H1 (cell line): ENCODE measurements around the gene CRYBA4. TPM values are rescaled to one million over a fixed set of nuclear protein-coding genes. Genes with fewer than 3 reads are reported as not detected.

Experiments
- CTCF ChIA-PET: fragments of 300-600 bp; sonication (Branson Sonifier 250); formaldehyde crosslinking; loops from one replicate; lab custom pipeline; 2021; ENCODE audit not compliant: partially characterized antibody; lab: Charles Lee
- POLR2A ChIA-PET: fragments of 300-600 bp; sonication (Branson Sonifier 250); formaldehyde crosslinking; loops from one replicate; lab custom pipeline; 2021; ENCODE audit warnings: inconsistent platforms; ENCODE audit not compliant: partially characterized antibody; lab: Charles Lee
- DNase-seq, 2 experiments: peaks; one replicate each; pipeline versions ENCODE4 v3.0.0 to v3.0.0-alpha.2; 2010 to 2022; ENCODE audit warnings: low spot score in 2 of 2, low read depth in 1 of 2, mixed read lengths in 1 of 2
- FAIRE-seq: peaks from 2 replicates; lab custom pipeline; 2011; peaks lifted over from hg19 to GRCh38; lab: Jason Lieb, UNC
- H2AFZ ChIP-seq: 2 replicates; pipeline ENCODE4 v1.8.1; 2012; ENCODE audit warnings: low read length, inconsistent platforms
- H2AK5ac ChIP-seq: 2 replicates; pipeline ENCODE4 v1.6.1; 2013; ENCODE audit warnings: low read depth, low read length
- H2BK120ac ChIP-seq: replicated peaks from 2 replicates; pipeline ENCODE3; 2013; ENCODE audit warnings: low read depth, low read length, inconsistent platforms
- H2BK12ac ChIP-seq: 2 replicates; pipeline ENCODE4 v1.6.1; 2013; ENCODE audit warnings: low read depth, low read length
- H2BK15ac ChIP-seq: 2 replicates; pipeline ENCODE4 v1.6.1; 2013; ENCODE audit warnings: low read length
- H2BK20ac ChIP-seq: 2 replicates; pipeline ENCODE4 v1.6.1; 2013; ENCODE audit warnings: low read length
- H2BK5ac ChIP-seq: 2 replicates; pipeline ENCODE4 v1.6.1; 2013; ENCODE audit warnings: low read depth, low read length
- H3K14ac ChIP-seq: 2 replicates; pipeline ENCODE4 v1.6.1; 2013; ENCODE audit warnings: inconsistent platforms; ENCODE audit not compliant: insufficient read length
- H3K18ac ChIP-seq: 2 replicates; pipeline ENCODE4 v1.6.1; 2013; ENCODE audit warnings: low read length; ENCODE audit errors: extremely low read depth
- H3K23ac ChIP-seq: 2 replicates; pipeline ENCODE4 v1.6.1; 2013; ENCODE audit warnings: inconsistent platforms; ENCODE audit not compliant: insufficient read length
- H3K23me2 ChIP-seq: 2 replicates; pipeline ENCODE4 v1.6.1; 2013; ENCODE audit warnings: low read depth, low read length
- H3K27ac ChIP-seq: 2 replicates; pipeline ENCODE4 v1.6.1; 2011; ENCODE audit warnings: low read depth, low read length, inconsistent platforms
- H3K27me3 ChIP-seq, 4 experiments: replicated peaks in 1 of 4; 1 replicate in 1 of 4; 2 replicates in 3 of 4; pipeline versions ENCODE4 v1.6.1 to v1.8.1; 2011 to 2013; ENCODE audit warnings: low read length in 3 of 4, mild to moderate bottlenecking in 3 of 4, inconsistent platforms in 2 of 4, mixed read lengths in 2 of 4, moderate library complexity in 1 of 4; ENCODE audit not compliant: control insufficient read depth in 3 of 4, insufficient read depth in 3 of 4; ENCODE audit errors: extremely low read depth in 1 of 4
- H3K36me3 ChIP-seq, 4 experiments: 2 replicates each; pipeline versions ENCODE4 v1.6.1 to v1.8.1; 2011 to 2013; ENCODE audit warnings: mild to moderate bottlenecking in 4 of 4, low read length in 3 of 4, moderate library complexity in 2 of 4, control low read depth in 1 of 4, inconsistent platforms in 1 of 4; ENCODE audit not compliant: insufficient read depth in 4 of 4, control insufficient read depth in 2 of 4
- H3K4ac ChIP-seq: replicated peaks from 2 replicates; pipeline ENCODE3; 2013; ENCODE audit warnings: low read length, low read depth, mixed read lengths, inconsistent platforms; ENCODE audit not compliant: insufficient read length
- H3K4me1 ChIP-seq, 4 experiments: replicated peaks in 1 of 4; 1 replicate in 1 of 4; 2 replicates in 3 of 4; pipeline versions ENCODE4 v1.6.1 to v1.8.1; 2011 to 2013; ENCODE audit warnings: low read length in 3 of 4, inconsistent platforms in 2 of 4, mixed read lengths in 1 of 4; ENCODE audit not compliant: insufficient read depth in 4 of 4, control insufficient read depth in 3 of 4
- H3K4me2 ChIP-seq, 2 experiments: 2 replicates each; pipeline versions ENCODE4 v1.6.1 to v1.8.1; 2011 to 2013; ENCODE audit warnings: low read depth in 2 of 2, low read length in 2 of 2, control low read depth in 1 of 2, inconsistent platforms in 1 of 2, mild to moderate bottlenecking in 1 of 2; ENCODE audit not compliant: insufficient read depth in 1 of 2
- H3K4me3 ChIP-seq, 4 experiments: fragments of 200-600, 300-600 bp in 1 of 4; sonication (generic), shearing (Covaris generic), sonication (Bioruptor Twin) in 1 of 4; 2 replicates each; pipeline versions ENCODE4 v1.5.1 to v1.8.1; 2011 to 2016; ENCODE audit warnings: low read length in 4 of 4, low read depth in 3 of 4, control low read depth in 2 of 4, inconsistent platforms in 2 of 4, mild to moderate bottlenecking in 2 of 4, mixed read lengths in 1 of 4, moderate library complexity in 1 of 4; ENCODE audit not compliant: insufficient read depth in 2 of 4; ENCODE audit errors: extremely low read depth in 1 of 4
- H3K56ac ChIP-seq: replicated peaks from 2 replicates; pipeline ENCODE3; 2013; ENCODE audit warnings: low read depth, mild to moderate bottlenecking, mixed read lengths, low read length, inconsistent platforms; ENCODE audit not compliant: insufficient read length
- H3K79me1 ChIP-seq: 2 replicates; pipeline ENCODE4 v1.6.1; 2013; ENCODE audit warnings: low read depth, low read length, control low read depth
- H3K79me2 ChIP-seq, 2 experiments: 2 replicates each; pipeline versions ENCODE4 v1.6.1 to v1.8.1; 2012 to 2013; ENCODE audit warnings: low read length in 2 of 2, mild to moderate bottlenecking in 2 of 2, inconsistent platforms in 1 of 2; ENCODE audit not compliant: insufficient read depth in 2 of 2, control insufficient read depth in 1 of 2
- H3K9ac ChIP-seq, 4 experiments: replicated peaks in 1 of 4; 1 replicate in 1 of 4; 2 replicates in 3 of 4; pipeline versions ENCODE4 v1.6.1 to v1.8.1; 2011 to 2013; ENCODE audit warnings: low read depth in 3 of 4, low read length in 3 of 4, control low read depth in 2 of 4, mild to moderate bottlenecking in 2 of 4, moderate library complexity in 2 of 4, inconsistent platforms in 1 of 4; ENCODE audit errors: extremely low read depth in 1 of 4
- H3K9me3 ChIP-seq, 2 experiments: 2 replicates each; pipeline versions ENCODE4 v1.6.1 to v1.8.1; 2012 to 2013; ENCODE audit warnings: mild to moderate bottlenecking in 2 of 2, moderate library complexity in 2 of 2, control low read depth in 1 of 2, inconsistent platforms in 1 of 2, low read depth in 1 of 2, low read length in 1 of 2, mixed read lengths in 1 of 2; ENCODE audit not compliant: insufficient read depth in 2 of 2
- H4K20me1 ChIP-seq, 2 experiments: replicated peaks in 1 of 2; 2 replicates each; pipeline versions ENCODE3 to v1.8.1; 2011 to 2013; ENCODE audit warnings: inconsistent platforms in 2 of 2, low read length in 2 of 2, mild to moderate bottlenecking in 1 of 2; ENCODE audit not compliant: insufficient read depth in 2 of 2, control insufficient read depth in 1 of 2
- H4K5ac ChIP-seq: 2 replicates; pipeline ENCODE4 v1.6.1; 2013; ENCODE audit warnings: low read length, low read depth, mixed read lengths, inconsistent platforms; ENCODE audit not compliant: insufficient read length
- H4K8ac ChIP-seq: 2 replicates; pipeline ENCODE4 v1.8.0; 2013; ENCODE audit warnings: mild to moderate bottlenecking, moderate library complexity, low read length, inconsistent platforms; ENCODE audit not compliant: insufficient read depth; ENCODE audit errors: extremely low read depth
- H4K91ac ChIP-seq: replicated peaks from 2 replicates; pipeline ENCODE3; 2013; ENCODE audit warnings: low read length, mixed read lengths, inconsistent platforms; ENCODE audit not compliant: insufficient read length
- BCL11A ChIP-seq, 2 experiments: IDR thresholded peaks; one replicate each; pipeline ENCODE4 v1.6.1; 2011; ENCODE audit warnings: low read depth in 2 of 2, low read length in 2 of 2, mild to moderate bottlenecking in 2 of 2
- CREB1 ChIP-seq: IDR thresholded peaks from 2 replicates; pipeline ENCODE4 v1.6.1; 2012; ENCODE audit warnings: inconsistent platforms
- JUN ChIP-seq: IDR thresholded peaks from 2 replicates; pipeline ENCODE4 v1.6.1; 2011; ENCODE audit warnings: low read depth, mild to moderate bottlenecking, improper control_type of control experiment, low read length
- JUND ChIP-seq: IDR thresholded peaks from 2 replicates; pipeline ENCODE4 v1.6.1; 2011; ENCODE audit warnings: mild to moderate bottlenecking, improper control_type of control experiment, low read length
- MAFK ChIP-seq: IDR thresholded peaks from 2 replicates; pipeline ENCODE4 v1.6.1; 2012; ENCODE audit warnings: low read depth, mild to moderate bottlenecking, improper control_type of control experiment, low read length
- NANOG ChIP-seq: IDR thresholded peaks from 2 replicates; pipeline ENCODE4 v1.6.1; 2011; ENCODE audit warnings: low read length, low read depth, mild to moderate bottlenecking, inconsistent platforms; ENCODE audit not compliant: insufficient read depth, poor library complexity, severe bottlenecking
- RBBP5 ChIP-seq: IDR thresholded peaks from 2 replicates; pipeline ENCODE4 v1.7.1; 2012; ENCODE audit warnings: low read depth, mild to moderate bottlenecking, inconsistent platforms, low read length, moderate library complexity, borderline replicate concordance
- SIN3A ChIP-seq, 2 experiments: IDR thresholded peaks in 1 of 2; conservative IDR thresholded peaks in 1 of 2; 2 replicates each; pipeline ENCODE4 v1.6.1; 2011 to 2012; ENCODE audit warnings: low read length in 2 of 2, improper control_type of control experiment in 1 of 2, low read depth in 1 of 2, mild to moderate bottlenecking in 1 of 2
- SRF ChIP-seq: IDR thresholded peaks from 2 replicates; pipeline ENCODE4 v1.6.1; 2011; ENCODE audit warnings: mild to moderate bottlenecking, low read depth, low read length, moderate library complexity
- TCF12 ChIP-seq: IDR thresholded peaks from 2 replicates; pipeline ENCODE4 v1.6.1; 2011; ENCODE audit warnings: low read depth, mild to moderate bottlenecking, low read length
- YY1 ChIP-seq: IDR thresholded peaks from 2 replicates; pipeline ENCODE4 v1.6.1; 2011; ENCODE audit warnings: low read depth, mild to moderate bottlenecking, low read length
- ZNF274 ChIP-seq: IDR thresholded peaks from 2 replicates; pipeline ENCODE4 v1.7.0; 2012; ENCODE audit warnings: low read length, borderline replicate concordance; ENCODE audit errors: extremely low read depth
- WGBS, 2 experiments: shearing (Covaris generic) in 1 of 2; methylation state at CpG; one replicate each; pipeline versions ENCODE4 v1.1.6 to v1.1.7; 2013 to 2015; ENCODE audit warnings: low lambda C conversion rate in 2 of 2, mixed read lengths in 2 of 2, inconsistent platforms in 1 of 2, low coverage in 1 of 2, missing lambda C conversion rate in 1 of 2; ENCODE audit not compliant: insufficient replicate concordance in 2 of 2, insufficient coverage in 1 of 2, insufficient read length in 1 of 2; ENCODE audit errors: extremely low coverage in 1 of 2, missing lambda C conversion rate in 1 of 2; 5-methylcytosine and 5-hydroxymethylcytosine counted together
- polyA plus RNA-seq, 7 experiments: library from polyadenylated mRNA; depleted of rRNA in 3 of 7; stranded (reverse) in 5 of 7; unstranded in 2 of 7; fragments of >200 nt in 5 of 7; fragments of 200-250 nt in 2 of 7; gene quantifications; 1 replicate in 5 of 7; 2 replicates in 1 of 7; 4 replicates in 1 of 7; pipeline versions ENCODE4 v1.2.1 to v1.2.3, GENCODE V29; 2011 to 2013; ENCODE audit warnings: missing spikeins in 2 of 7, mixed read lengths in 2 of 7
- total RNA-seq: library from RNA; stranded (reverse); fragmentation: NEBNext Ultra II Directional; extraction: Animal tissue kit (Norgen Biotek cat#: 25700); gene quantifications from 2 replicates; pipeline ENCODE4 v1.2.1, GENCODE V29; 2021
- TF ChIP-seq, protein P1 (sequence below): IDR thresholded peaks from 2 replicates; pipeline ENCODE4 v1.6.1; 2012; ENCODE audit warnings: low read length, inconsistent platforms

The CRYBA4 gene
- total and polyA plus RNA-seq, 2 of the 8 experiments (the other 6 are each of a cell fraction or from before 2014, with no cell fraction given): 0.67 to 3.1 TPM

DNA sequence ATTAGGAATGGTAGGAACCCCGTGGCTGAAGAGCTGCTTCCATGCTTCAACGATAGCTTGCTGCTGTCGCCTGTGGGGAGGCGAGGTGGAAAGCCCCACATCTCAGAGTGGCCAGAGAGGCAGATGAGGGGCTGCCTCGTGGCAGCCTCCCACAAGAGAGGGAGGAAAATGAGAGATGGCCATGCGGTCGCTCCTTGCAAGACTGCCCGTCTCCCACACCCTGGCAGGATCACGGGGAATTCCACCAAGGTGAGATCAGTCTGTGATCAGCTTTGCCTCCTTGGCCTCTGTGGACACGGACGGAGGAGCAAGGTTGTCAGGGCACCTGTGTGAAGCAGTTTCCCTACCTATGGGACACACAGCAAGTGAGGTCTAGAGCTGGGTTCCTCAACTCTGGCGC lies 3.0 kb downstream of the CRYBA4 start:
- Histone ChIP-seq H3K56ac (no peak overlapping the region), H3K23me2 (no peaks in the 10 kb centered on the region), H3K14ac (no peak overlapping the region), H2BK12ac (peak overlapping the region; percentile 35; the same call in 1 of the 2 replicates), H3K27ac (no peak overlapping the region), H3K9ac (no peak overlapping the region), H3K36me3 (no peaks in the 10 kb centered on the region), H3K27me3 (no peaks in the 10 kb centered on the region), H2BK20ac (no peak overlapping the region), H2BK15ac (no peak overlapping the region), H3K4me1 (no peaks in the 10 kb centered on the region; a peak in 1 of 7 replicates), H2BK120ac (no peak overlapping the region), H4K8ac (peak overlapping the region; percentile 38; the same call in 1 of the 2 replicates), H3K9me3 (peaks cover 0 to 3% of the 10 kb centered on the region in 2 experiments; a peak in 1 of 4 replicates), H3K4ac (no peak overlapping the region), H3K79me1 (no peaks in the 10 kb centered on the region), H4K91ac (no peak overlapping the region), H2BK5ac (no peak overlapping the region), H2AK5ac (no peak overlapping the region; the same call in 1 of the 2 replicates), H4K5ac (no peak overlapping the region), H3K4me2 (no peak overlapping the region), H4K20me1 (no peaks in the 10 kb centered on the region), H3K4me3 (no peak overlapping the region), H3K18ac (peak overlapping the region; percentile 3; the same call in 1 of the 2 replicates), H3K23ac (no peak overlapping the region), H2AFZ (no peak overlapping the region), H3K79me2 (no peaks in the 10 kb centered on the region)
- 91% methylated on average over 12 of the region's 12 CpGs; no CpG with 5 or more reads in 1 of the 2 experiments for WGBS, 2 experiments
- ChIA-PET POLR2A (interaction anchor here (1.1 kb wide), 1 partner anchor 61 kb away, joined by 4 read pairs; no protein-coding TSS in a partner anchor), CTCF (interaction anchor here (1.5 kb wide), 3 partner anchors 8 to 40 kb away, joined by 4 to 14 read pairs (median 6); no protein-coding TSS in a partner anchor)
- DNase-seq: no peak
- no peak for FAIRE-seq
- TF ChIP-seq, protein P1, sequence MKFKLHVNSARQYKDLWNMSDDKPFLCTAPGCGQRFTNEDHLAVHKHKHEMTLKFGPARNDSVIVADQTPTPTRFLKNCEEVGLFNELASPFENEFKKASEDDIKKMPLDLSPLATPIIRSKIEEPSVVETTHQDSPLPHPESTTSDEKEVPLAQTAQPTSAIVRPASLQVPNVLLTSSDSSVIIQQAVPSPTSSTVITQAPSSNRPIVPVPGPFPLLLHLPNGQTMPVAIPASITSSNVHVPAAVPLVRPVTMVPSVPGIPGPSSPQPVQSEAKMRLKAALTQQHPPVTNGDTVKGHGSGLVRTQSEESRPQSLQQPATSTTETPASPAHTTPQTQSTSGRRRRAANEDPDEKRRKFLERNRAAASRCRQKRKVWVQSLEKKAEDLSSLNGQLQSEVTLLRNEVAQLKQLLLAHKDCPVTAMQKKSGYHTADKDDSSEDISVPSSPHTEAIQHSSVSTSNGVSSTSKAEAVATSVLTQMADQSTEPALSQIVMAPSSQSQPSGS: no peak
- no peak for TF ChIP-seq JUN
- no peak for TF ChIP-seq RBBP5
- no peak for TF ChIP-seq ZNF274
- TF ChIP-seq BCL11A (IDR thresholded peaks at IDR 0.05; ENCODE audit: low read depth in 2 of 2, low read length in 2 of 2): no peak
- no peak for TF ChIP-seq MAFK
- TF ChIP-seq CREB1: no peak
- no peak for TF ChIP-seq SRF
- no peak for TF ChIP-seq SIN3A (conservative IDR thresholded peaks at IDR 0.05 in 1 of 2, IDR thresholded peaks at IDR 0.05 in 1 of 2; ENCODE audit: low read depth in 1 of 2, low read length in 2 of 2)
- TF ChIP-seq YY1: no peak
- TF ChIP-seq JUND: no peak
- TF ChIP-seq TCF12: no peak
- TF ChIP-seq NANOG: no peak
